Suprapubic skin (tissue), 3 donors: ENCODE data around the gene LRRFIP1.

Source experiments
- EP300 ChIP-seq: sonication (generic); formaldehyde crosslinking; IDR thresholded peaks from one replicate; pipeline ENCODE4 v1.6.1; 2017; ENCODE audit warnings: antibody characterized with exemption
- POLR2A ChIP-seq, 2 donors: fragments of 450-650 bp; IDR thresholded peaks; one replicate each; pipeline ENCODE4 v1.6.1; 2017; ENCODE audit warnings: antibody characterized with exemption in 2 of 2, mild to moderate bottlenecking in 2 of 2, moderate library complexity in 2 of 2
- TF ChIP-seq, protein P1 (sequence below), 2 donors: fragments of 200-600 bp in 1 of 2; fragments of 450-650 bp in 1 of 2; sonication (generic) in 1 of 2; IDR thresholded peaks; one replicate each; pipeline ENCODE4 v1.5.1; 2016 to 2019; ENCODE audit warnings: antibody characterized with exemption in 2 of 2, mild to moderate bottlenecking in 1 of 2, moderate library complexity in 1 of 2

- TF ChIP-seq, protein P1, sequence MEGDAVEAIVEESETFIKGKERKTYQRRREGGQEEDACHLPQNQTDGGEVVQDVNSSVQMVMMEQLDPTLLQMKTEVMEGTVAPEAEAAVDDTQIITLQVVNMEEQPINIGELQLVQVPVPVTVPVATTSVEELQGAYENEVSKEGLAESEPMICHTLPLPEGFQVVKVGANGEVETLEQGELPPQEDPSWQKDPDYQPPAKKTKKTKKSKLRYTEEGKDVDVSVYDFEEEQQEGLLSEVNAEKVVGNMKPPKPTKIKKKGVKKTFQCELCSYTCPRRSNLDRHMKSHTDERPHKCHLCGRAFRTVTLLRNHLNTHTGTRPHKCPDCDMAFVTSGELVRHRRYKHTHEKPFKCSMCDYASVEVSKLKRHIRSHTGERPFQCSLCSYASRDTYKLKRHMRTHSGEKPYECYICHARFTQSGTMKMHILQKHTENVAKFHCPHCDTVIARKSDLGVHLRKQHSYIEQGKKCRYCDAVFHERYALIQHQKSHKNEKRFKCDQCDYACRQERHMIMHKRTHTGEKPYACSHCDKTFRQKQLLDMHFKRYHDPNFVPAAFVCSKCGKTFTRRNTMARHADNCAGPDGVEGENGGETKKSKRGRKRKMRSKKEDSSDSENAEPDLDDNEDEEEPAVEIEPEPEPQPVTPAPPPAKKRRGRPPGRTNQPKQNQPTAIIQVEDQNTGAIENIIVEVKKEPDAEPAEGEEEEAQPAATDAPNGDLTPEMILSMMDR (IDR thresholded peaks at IDR 0.05) = no peak
- TF ChIP-seq POLR2A (IDR thresholded peaks at IDR 0.05) (no peak), EP300 (no peak)
Measured at GRCh38 chr2:237766340-237766739, 139.0 kb downstream of the LRRFIP1 start.
